Fibroblast of pulmonary artery (primary cell): ENCODE measurements around the gene RNF212.

Source experiments
- DNase-seq: peaks from one replicate; pipeline ENCODE4 v3.0.0-alpha.2; 2010; ENCODE audit warnings: low read depth
- H3K4me3 ChIP-seq: replicated peaks from 2 replicates; pipeline ENCODE4 v1.5.1; 2011; ENCODE audit warnings: low read depth, mild to moderate bottlenecking, control low read depth, low read length, moderate library complexity
- CTCF ChIP-seq: IDR thresholded peaks from 2 replicates; pipeline ENCODE4 v1.5.1; 2011; ENCODE audit warnings: mild to moderate bottlenecking, control low read depth, low read length, inconsistent platforms; ENCODE audit errors: missing control alignments

The RNF212 gene

GRCh38 chr4:1084796-1085403 is 28.5 kb downstream of the RNF212 start:
- no peak for DNase-seq
- no peak overlapping the region for H3K4me3 ChIP-seq

GRCh38 chr4:1084394-1084793 is 29.0 kb downstream of the RNF212 start:
- no peak for TF ChIP-seq CTCF
- DNase-seq: no peak
- no peak overlapping the region for H3K4me3 ChIP-seq

More at GRCh38 chr4:1084796-1085403, 28.5 kb downstream of the RNF212 start:
- TF ChIP-seq CTCF: no peak

- TF ChIP-seq CTCF: no peak
- no peak overlapping the region for H3K4me3 ChIP-seq
- peak; percentile 78 for DNase-seq
Measured at GRCh38 chr4:1082215-1083182, 30.9 kb downstream of the RNF212 start.

GRCh38 chr4:1081689-1082040 is 31.7 kb downstream of the RNF212 start:
- DNase-seq: peak; percentile 26
- H3K4me3 ChIP-seq: no peak overlapping the region
- TF ChIP-seq CTCF: no peak

GRCh38 chr4:1080961-1081688 is 32.2 kb downstream of the RNF212 start:
- DNase-seq: peak; percentile 34
- no peak overlapping the region for H3K4me3 ChIP-seq
- no peak for TF ChIP-seq CTCF

GRCh38 chr4:1080432-1080831 is 32.9 kb downstream of the RNF212 start:
- DNase-seq: no peak
- no peak overlapping the region for H3K4me3 ChIP-seq
- TF ChIP-seq CTCF: no peak
